Measurements from ENCODE around the gene ENPP4.
"Not testable (repeated sequence)": the region's sequence is repeated elsewhere in the genome, so short reads cannot be mapped to it uniquely, and the experiment has no call there.

Gene ENPP4

DNA sequence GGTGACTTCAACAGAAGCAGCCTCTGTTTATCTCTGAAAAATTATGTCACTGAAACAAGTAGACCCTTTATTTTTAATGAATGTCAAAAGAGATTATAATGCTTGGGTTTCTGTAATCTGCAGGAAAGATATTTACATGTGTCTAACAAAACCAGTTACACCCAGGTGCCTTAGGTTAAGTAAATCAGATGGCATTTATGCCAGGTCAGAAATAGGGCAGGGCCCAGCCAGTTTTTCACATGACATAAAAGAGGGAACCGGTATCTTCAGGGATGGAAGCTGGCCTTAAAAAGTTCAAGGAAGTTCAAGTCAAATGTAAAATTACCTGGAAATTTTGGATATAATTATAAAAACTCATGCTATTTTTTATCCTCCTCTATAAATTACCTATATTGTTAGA lies 14.2 kb upstream of the ENPP4 start:
- DNase-seq (ENCODE audit: low spot score), result no peak
- TF ChIP-seq, protein P1, sequence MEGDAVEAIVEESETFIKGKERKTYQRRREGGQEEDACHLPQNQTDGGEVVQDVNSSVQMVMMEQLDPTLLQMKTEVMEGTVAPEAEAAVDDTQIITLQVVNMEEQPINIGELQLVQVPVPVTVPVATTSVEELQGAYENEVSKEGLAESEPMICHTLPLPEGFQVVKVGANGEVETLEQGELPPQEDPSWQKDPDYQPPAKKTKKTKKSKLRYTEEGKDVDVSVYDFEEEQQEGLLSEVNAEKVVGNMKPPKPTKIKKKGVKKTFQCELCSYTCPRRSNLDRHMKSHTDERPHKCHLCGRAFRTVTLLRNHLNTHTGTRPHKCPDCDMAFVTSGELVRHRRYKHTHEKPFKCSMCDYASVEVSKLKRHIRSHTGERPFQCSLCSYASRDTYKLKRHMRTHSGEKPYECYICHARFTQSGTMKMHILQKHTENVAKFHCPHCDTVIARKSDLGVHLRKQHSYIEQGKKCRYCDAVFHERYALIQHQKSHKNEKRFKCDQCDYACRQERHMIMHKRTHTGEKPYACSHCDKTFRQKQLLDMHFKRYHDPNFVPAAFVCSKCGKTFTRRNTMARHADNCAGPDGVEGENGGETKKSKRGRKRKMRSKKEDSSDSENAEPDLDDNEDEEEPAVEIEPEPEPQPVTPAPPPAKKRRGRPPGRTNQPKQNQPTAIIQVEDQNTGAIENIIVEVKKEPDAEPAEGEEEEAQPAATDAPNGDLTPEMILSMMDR (IDR thresholded peaks at IDR 0.05; ENCODE audit: extremely low read depth, missing control alignments), result no peak

- DNase-seq (ENCODE audit: low spot score), result no peak
- TF ChIP-seq, protein P1 (IDR thresholded peaks at IDR 0.05; ENCODE audit: extremely low read depth, missing control alignments), result no peak
These were observed 13.5 kb upstream of the ENPP4 start for GRCh38 chr6:46116289-46116688.

DNA sequence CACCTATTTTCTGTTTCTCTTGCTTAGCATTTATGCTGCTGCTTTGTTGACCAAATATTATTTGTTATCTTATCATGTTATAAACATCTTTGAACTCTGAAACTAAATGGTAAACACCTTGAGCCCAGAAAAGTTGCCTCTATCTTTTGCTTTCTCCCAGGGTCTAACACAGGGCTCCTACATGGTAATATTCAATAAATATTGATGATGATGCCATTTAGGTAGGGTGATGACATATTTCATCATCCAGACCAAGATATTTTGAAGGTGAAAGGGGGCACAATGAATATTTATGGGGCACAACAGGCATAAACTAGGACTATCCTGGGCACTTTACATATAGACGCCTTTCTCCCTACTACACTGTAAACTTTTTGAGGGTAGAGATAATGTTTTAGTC lies 11.6 kb upstream of the ENPP4 start:
- TF ChIP-seq, protein P1 (IDR thresholded peaks at IDR 0.05; ENCODE audit: extremely low read depth, missing control alignments), result no peak
- no peak for DNase-seq (ENCODE audit: low spot score)

GRCh38 chr6:46118836-46119235 lies 11.0 kb upstream of the ENPP4 start:
- TF ChIP-seq, protein P1 (IDR thresholded peaks at IDR 0.05; ENCODE audit: extremely low read depth, missing control alignments), result no peak
- no peak for DNase-seq (ENCODE audit: low spot score)

GRCh38 chr6:46119679-46120078 lies 10.1 kb upstream of the ENPP4 start:
- not testable (repeated sequence) for DNase-seq (ENCODE audit: low spot score)

DNA sequence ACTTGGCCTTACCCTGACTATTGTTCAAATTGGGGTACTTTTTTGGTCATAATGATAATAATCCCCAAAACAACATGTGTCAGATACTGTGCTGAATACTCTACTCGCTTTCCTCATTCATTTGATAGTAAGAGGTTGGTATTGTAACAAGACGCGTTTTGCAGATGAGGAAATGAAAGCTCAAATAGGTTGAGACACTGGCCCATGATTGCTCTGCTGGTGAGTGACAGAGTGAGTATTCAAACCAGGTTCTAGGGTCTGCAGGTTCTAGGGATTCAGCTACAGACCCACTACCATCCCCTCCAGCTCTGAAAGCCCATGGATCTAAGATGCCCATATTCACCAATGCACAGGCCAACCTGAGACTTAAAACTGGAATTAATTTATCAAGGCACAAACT lies 1.3 kb upstream of the ENPP4 start:
- DNase-seq (ENCODE audit: low spot score), result peak; percentile 21
- TF ChIP-seq, protein P1 (IDR thresholded peaks at IDR 0.05; ENCODE audit: extremely low read depth, missing control alignments), result no peak

DNA sequence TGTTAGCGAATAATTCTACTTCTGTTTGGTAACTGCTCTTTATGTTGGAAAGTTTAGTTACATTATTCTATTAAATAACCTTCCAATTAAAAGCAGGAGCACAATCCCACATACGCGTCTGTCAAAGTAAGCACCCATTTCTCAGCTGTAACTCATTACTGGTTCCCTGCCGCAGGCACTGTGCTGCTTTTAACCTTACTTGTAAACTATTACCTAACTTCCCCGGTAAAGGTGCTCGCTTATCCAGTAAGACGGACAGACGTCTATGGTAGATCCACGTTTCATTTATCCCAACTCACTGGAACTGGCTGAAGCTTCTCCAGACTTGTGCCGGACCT lies 529 bp upstream of the ENPP4 start:
- DNase-seq (ENCODE audit: low spot score), result no peak
- TF ChIP-seq, protein P1 (IDR thresholded peaks at IDR 0.05; ENCODE audit: extremely low read depth, missing control alignments), result no peak

DNA sequence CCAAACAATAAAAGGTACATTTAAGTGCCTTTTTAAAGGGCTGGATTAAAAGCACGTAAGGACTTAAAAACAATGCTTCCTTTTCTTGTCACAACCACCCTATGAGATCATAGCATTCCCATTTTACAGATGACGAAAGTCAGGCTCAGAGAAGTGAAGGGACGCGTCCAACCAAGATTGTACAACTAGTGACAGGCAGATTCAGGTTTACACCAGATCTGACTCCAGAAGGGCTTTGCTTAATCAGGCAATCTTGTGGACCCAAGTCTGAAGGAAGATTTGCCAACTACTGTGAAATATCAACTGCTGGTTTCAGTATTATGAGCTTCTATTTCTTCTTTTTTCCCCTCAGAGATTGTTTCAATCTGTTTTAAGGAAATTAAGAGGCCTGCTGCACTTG lies 877 bp downstream of the ENPP4 start:
- no peak for DNase-seq (ENCODE audit: low spot score)
- TF ChIP-seq, protein P1 (IDR thresholded peaks at IDR 0.05; ENCODE audit: extremely low read depth, missing control alignments), result no peak

GRCh38 chr6:46131291-46131690 lies 1.5 kb downstream of the ENPP4 start:
- not testable (repeated sequence) for DNase-seq (ENCODE audit: low spot score)
